Transverse colon (tissue), 4 donors: Measurements from ENCODE around the gene OR5C1. TPM values are rescaled to one million over a fixed set of nuclear protein-coding genes. Genes with fewer than 3 reads are reported as not detected.
"Not testable (repeated sequence)": the region's sequence is repeated elsewhere in the genome, so short reads cannot be mapped to it uniquely, and the experiment has no call there.

Source experiments
- DNase-seq: peaks from one replicate; pipeline ENCODE4 v3.0.0-alpha.2; 2019
- H3K27ac ChIP-seq, 4 donors: fragments of 200-600 bp; sonication (generic); 2 replicates each; pipeline ENCODE4 v1.5.1; 2016 to 2018; ENCODE audit warnings: inconsistent platforms in 4 of 4
- H3K27me3 ChIP-seq: fragments of 200-600 bp; sonication (generic); 2 replicates; pipeline ENCODE4 v1.5.1; 2017; ENCODE audit warnings: inconsistent platforms
- H3K36me3 ChIP-seq, 4 donors: fragments of 200-600 bp; sonication (generic); 2 replicates each; pipeline ENCODE4 v1.5.1; 2017 to 2019; ENCODE audit warnings: inconsistent platforms in 4 of 4
- H3K4me1 ChIP-seq, 4 donors: fragments of 200-600 bp; sonication (generic); 2 replicates each; pipeline ENCODE4 v1.5.1; 2017 to 2020; ENCODE audit warnings: inconsistent platforms in 4 of 4
- H3K4me3 ChIP-seq, 4 donors: fragments of 200-600 bp; sonication (generic); 1 replicate in 1 of 4; 2 replicates in 3 of 4; pipeline versions ENCODE4 v1.5.1 to v1.6.1; 2017 to 2019; ENCODE audit warnings: inconsistent platforms in 4 of 4
- H3K9me3 ChIP-seq, 2 donors: fragments of 200-600 bp; sonication (generic); 2 replicates each; pipeline ENCODE4 v1.5.1; 2017 to 2019; ENCODE audit warnings: inconsistent platforms in 2 of 2
- CTCF ChIP-seq, 5 experiments: fragments of 200-600 bp in 3 of 5; fragments of 450-650 bp in 2 of 5; sonication (generic) in 3 of 5; IDR thresholded peaks; 1 replicate in 2 of 5; 2 replicates in 3 of 5; pipeline ENCODE4 v1.5.1; 2016 to 2017; ENCODE audit warnings: antibody characterized with exemption in 5 of 5, inconsistent platforms in 3 of 5, mild to moderate bottlenecking in 2 of 5, moderate library complexity in 1 of 5
- EP300 ChIP-seq: sonication (generic); formaldehyde crosslinking; IDR thresholded peaks from one replicate; pipeline ENCODE4 v1.6.1; 2017; ENCODE audit warnings: antibody characterized with exemption, low read depth
- POLR2A ChIP-seq: fragments of 450-650 bp; IDR thresholded peaks from one replicate; pipeline ENCODE4 v1.6.1; 2016; ENCODE audit warnings: antibody characterized with exemption, mild to moderate bottlenecking, moderate library complexity
- POLR2AphosphoS5 ChIP-seq, 3 donors: sonication (generic); formaldehyde crosslinking; IDR thresholded peaks; one replicate each; pipeline ENCODE4 v1.6.1; 2016; ENCODE audit warnings: antibody characterized with exemption in 3 of 3
- WGBS, 2 donors: methylation state at CpG; one replicate each; pipeline ENCODE4 v1.1.5; 2018; ENCODE audit warnings: low coverage in 1 of 2; 5-methylcytosine and 5-hydroxymethylcytosine counted together
- in situ Hi-C, 4 donors: fragments of 200-750 bp; cut with MboI; loops; one replicate each; pipeline versions ENCODE4 v1.15.0 to v1.15.1; 2017; ENCODE audit warnings: low sequenced_read_pairs in 3 of 4, low pct_ligation_motif_present in 1 of 4, low pct_unique_long_range_greater_than_20kb in 1 of 4
- intact Hi-C: fragments of 100-400 bp; cut with DNase I; formaldehyde crosslinking; loops from one replicate; pipeline ENCODE4 v1.15.1; 2023; ENCODE audit warnings: low total_unique reads
- total RNA-seq, 4 donors: library from RNA; depleted of rRNA; stranded (reverse); fragments of >200 nt; gene quantifications; one replicate each; pipeline ENCODE4 v1.1.0, GENCODE V29; 2016

Gene OR5C1
- total RNA-seq, 4 donors from 2014 or later = not detected

DNA sequence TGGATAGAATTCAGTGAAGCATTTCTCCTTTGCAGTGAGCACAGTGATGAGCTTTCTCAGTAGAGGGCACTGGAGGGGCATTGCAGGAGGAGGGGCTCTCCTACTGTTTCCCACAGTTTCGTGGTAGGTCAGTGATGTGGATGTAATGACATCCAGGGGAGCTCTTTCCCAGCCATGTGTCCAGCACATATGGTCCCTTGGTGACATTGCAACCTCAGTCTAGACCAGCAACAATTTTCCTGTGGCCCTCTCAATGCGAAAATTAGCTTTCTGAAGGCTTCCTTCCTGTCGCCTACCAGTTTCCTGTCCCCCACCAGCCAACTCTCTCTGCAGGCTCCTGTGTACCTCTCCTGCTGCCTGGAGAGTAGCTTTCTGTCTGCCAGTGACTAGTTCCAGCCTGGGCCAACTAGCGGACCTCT lies 46.6 kb downstream of the OR5C1 start:
- no peaks in the 10 kb centered on the region for H3K27me3 ChIP-seq
- in situ Hi-C loops (no loop called here), intact Hi-C loops (no loop called here)
- no peaks in the 10 kb centered on the region for H3K36me3 ChIP-seq
- no peak overlapping the region for H3K27ac ChIP-seq
- H3K9me3 ChIP-seq = no peaks in the 10 kb centered on the region
- WGBS, 2 donors = 53 to 77% methylated on average over 3 to 4 of the region's 4 CpGs
- TF ChIP-seq CTCF (IDR thresholded peaks at IDR 0.05) (no peak), POLR2AphosphoS5 (IDR thresholded peaks at IDR 0.05) (no peak), EP300 (no peak), POLR2A (no peak)
- no peak for DNase-seq
- no peak overlapping the region for H3K4me3 ChIP-seq
- H3K4me1 ChIP-seq = no peaks in the 10 kb centered on the region

- H3K27me3 ChIP-seq = no peaks in the 10 kb centered on the region
- no peak overlapping the region for H3K4me3 ChIP-seq
- intact Hi-C loops (no loop called here), in situ Hi-C loops (no loop called here)
- H3K36me3 ChIP-seq = no peaks in the 10 kb centered on the region
- 97 to 100% methylated on average over 1 to 14 of the region's 14 CpGs for WGBS, 2 donors
- no peak for DNase-seq
- TF ChIP-seq POLR2A = no peak
- TF ChIP-seq POLR2AphosphoS5 (IDR thresholded peaks at IDR 0.05) = no peak
- TF ChIP-seq CTCF (IDR thresholded peaks at IDR 0.05) = no peak
- TF ChIP-seq EP300 = no peak
- no peaks in the 10 kb centered on the region for H3K4me1 ChIP-seq
- no peak overlapping the region for H3K27ac ChIP-seq
- no peaks in the 10 kb centered on the region for H3K9me3 ChIP-seq
Observed at GRCh38 chr9:122837266-122837850, 48.6 kb downstream of the OR5C1 start.

GRCh38 chr9:122838441-122838840 lies 49.7 kb downstream of the OR5C1 start:
- DNase-seq, H3K27me3 ChIP-seq, intact Hi-C loops, in situ Hi-C loops, H3K4me3 ChIP-seq, H3K36me3 ChIP-seq, H3K9me3 ChIP-seq, H3K27ac ChIP-seq, H3K4me1 ChIP-seq: not testable (repeated sequence)
- 68% methylated on average over 3 of the region's 3 CpGs; no CpG with 5 or more reads in 1 of the 2 donors for WGBS, 2 donors

Other genes starting within 250 kb of the OR5C1 start
- not detected for gene OR1N2, start 235.8 kb upstream of the OR5C1 start, total RNA-seq
- gene OR1L8, start 205.5 kb upstream of the OR5C1 start, total RNA-seq = not detected
- not detected for gene OR1Q1, start 174.2 kb upstream of the OR5C1 start, total RNA-seq
- gene OR1B1, start 131.3 kb upstream of the OR5C1 start, total RNA-seq = not detected
- not detected for gene OR1L1, start 127.2 kb upstream of the OR5C1 start, total RNA-seq
- not detected for gene OR1L3, start 113.8 kb upstream of the OR5C1 start, total RNA-seq
- not detected for gene OR1L4, start 64.9 kb upstream of the OR5C1 start, total RNA-seq
- not detected for gene OR1L6, start 46.6 kb upstream of the OR5C1 start, total RNA-seq
- gene OR1K1, start 11.2 kb downstream of the OR5C1 start, total RNA-seq = not detected
- gene PDCL, start 39.7 kb downstream of the OR5C1 start, total RNA-seq = 10 to 100 TPM in 3 of 4 donors, 1 to 10 TPM in 1; 4.6 to 16.4 (median 12.8) TPM
- gene RC3H2, start 116.4 kb downstream of the OR5C1 start, total RNA-seq = 100 to 1,000 TPM in 1 of 4 donors, 10 to 100 TPM in 3; 42.5 to 163 (median 54.7) TPM
- gene ZBTB6, start 124.4 kb downstream of the OR5C1 start, total RNA-seq = 10 to 100 TPM in 1 of 4 donors, 1 to 10 TPM in 3; 5.2 to 10.1 (median 8.7) TPM
- gene ZBTB26, start 142.6 kb downstream of the OR5C1 start, total RNA-seq = 10 to 100 TPM in 1 of 4 donors, 1 to 10 TPM in 3; 6.7 to 18.5 (median 8.0) TPM
- gene RABGAP1, start 152.1 kb downstream of the OR5C1 start, total RNA-seq = 100 to 1,000 TPM in 2 of 4 donors, 10 to 100 TPM in 2; 56.1 to 114 (median 88.9) TPM
- 1 to 10 TPM in 1 of 4 donors, not detected in 3; 3.0 TPM for gene GPR21, start 244.7 kb downstream of the OR5C1 start, total RNA-seq